HG03558 (cell line): Measurements from ENCODE around the gene LDB2.
"Not testable (repeated sequence)": the region's sequence is repeated elsewhere in the genome, so short reads cannot be mapped to it uniquely, and the experiment has no call there.

Source experiments
- ATAC-seq: cut with Tn5 transposase; IDR thresholded peaks from one replicate; pipeline ENCODE4 v1.9.1; 2021; ENCODE audit warnings: moderate number of reproducible peaks; ENCODE audit not compliant: unreplicated experiment; ENCODE audit errors: extremely low read depth

Gene LDB2

DNA sequence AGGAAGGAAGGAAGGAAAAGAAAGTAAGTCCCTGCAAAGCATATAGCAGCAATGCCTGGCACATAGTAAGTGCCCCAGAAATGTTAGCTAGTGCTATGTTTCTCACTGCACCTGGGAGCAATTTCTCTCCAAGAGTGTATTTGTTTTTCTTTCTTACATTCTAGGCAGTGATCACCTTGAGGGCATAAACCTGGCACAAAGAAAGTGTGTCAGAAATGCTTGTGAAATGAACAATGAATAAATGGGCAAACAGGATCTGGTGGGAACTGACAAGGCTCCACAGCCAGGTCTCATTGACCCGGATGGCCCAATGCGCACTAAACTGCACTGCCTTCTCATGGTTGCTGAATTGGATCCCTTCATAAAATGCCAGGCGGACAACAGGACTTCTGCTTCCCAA lies 316.4 kb downstream of the LDB2 start:
- ATAC-seq: no peak

- no peak for ATAC-seq
Observed at GRCh38 chr4:16581117-16581516, 317.3 kb downstream of the LDB2 start.

GRCh38 chr4:16580514-16580913 lies 317.9 kb downstream of the LDB2 start:
- no peak for ATAC-seq

DNA sequence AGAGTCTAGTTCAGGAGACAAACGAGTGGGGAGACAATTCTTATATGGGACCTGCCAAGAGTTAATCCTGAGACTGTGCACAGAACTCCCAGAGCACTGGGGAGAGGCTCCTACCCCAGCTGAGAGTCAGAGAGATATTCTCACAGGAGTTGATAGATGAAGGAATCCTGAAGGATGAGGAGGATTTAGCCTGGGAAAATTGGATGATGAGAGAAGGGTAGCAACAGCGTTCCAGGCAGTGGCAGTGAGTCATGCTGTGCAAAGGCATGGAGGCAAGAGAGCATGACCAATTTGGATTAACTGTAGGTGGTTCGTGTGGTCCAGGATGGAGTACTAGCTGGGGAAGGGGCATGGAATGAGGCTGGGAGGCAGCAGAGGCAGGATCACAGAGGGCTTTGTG lies 318.6 kb downstream of the LDB2 start:
- no peak for ATAC-seq

DNA sequence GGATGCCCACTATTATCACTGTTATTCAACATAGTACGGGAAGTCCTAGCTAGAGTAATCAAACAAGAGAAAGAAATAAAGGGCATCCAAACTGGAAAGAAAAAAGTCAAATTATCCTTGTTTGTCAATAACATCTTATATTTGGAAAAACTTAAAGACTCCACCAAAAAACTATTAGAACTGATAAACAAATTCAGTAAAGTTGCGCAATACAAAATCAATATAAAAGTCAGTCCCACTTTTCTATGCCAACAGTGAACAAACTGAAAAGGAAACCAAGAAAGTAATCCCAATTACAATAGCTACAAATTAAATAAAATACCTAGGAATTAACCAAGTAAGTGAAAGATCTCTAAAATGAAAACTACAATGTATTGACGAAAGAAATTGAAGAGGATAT lies 321.3 kb downstream of the LDB2 start:
- ATAC-seq: no peak

DNA sequence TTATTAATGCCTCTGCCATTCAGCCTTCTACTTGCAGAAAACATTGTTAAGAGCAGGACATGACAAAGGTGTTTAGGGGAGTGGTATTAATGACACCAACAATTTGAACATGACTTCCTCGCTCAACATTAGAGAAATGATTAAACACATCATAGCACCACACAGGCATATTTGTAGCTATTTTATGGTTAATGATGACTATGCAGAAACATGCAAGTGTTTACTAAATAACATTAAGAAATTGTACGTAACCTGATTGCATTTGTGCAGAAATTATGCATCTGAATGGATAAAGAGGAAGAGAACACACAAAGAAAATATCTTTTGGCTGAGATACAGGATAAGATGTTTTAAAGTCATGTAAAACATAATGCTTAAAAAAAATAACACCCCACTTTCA lies 323.5 kb downstream of the LDB2 start:
- ATAC-seq: no peak

- no peak for ATAC-seq
Observed at GRCh38 chr4:16573739-16574138, 324.7 kb downstream of the LDB2 start.

- ATAC-seq: no peak
Observed at GRCh38 chr4:16573206-16573605, 325.2 kb downstream of the LDB2 start.

GRCh38 chr4:16572631-16573030 lies 325.8 kb downstream of the LDB2 start:
- no peak for ATAC-seq

- ATAC-seq: no peak
Observed at GRCh38 chr4:16572161-16572560, 326.3 kb downstream of the LDB2 start.

DNA sequence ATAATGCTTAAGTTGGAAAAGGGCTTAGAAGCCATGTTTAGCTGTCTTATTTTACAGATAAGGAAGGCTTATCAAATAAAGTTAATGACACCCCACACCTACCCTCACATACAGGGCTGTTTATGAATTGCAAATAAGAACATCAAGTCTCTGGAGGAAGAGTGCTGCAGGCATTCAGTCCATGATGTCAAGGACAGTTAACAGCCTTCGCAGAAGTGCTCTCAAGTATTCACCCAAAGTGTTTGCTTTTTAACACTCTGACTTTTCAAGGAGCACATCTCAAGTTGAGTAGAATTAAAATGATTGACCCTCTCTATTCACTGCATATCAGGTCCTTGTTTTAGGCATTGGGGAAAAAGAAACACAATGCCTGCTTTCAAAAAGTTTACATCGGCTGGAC lies 328.7 kb downstream of the LDB2 start:
- ATAC-seq: no peak

GRCh38 chr4:16557316-16557715 lies 341.1 kb downstream of the LDB2 start:
- ATAC-seq: not testable (repeated sequence)

DNA sequence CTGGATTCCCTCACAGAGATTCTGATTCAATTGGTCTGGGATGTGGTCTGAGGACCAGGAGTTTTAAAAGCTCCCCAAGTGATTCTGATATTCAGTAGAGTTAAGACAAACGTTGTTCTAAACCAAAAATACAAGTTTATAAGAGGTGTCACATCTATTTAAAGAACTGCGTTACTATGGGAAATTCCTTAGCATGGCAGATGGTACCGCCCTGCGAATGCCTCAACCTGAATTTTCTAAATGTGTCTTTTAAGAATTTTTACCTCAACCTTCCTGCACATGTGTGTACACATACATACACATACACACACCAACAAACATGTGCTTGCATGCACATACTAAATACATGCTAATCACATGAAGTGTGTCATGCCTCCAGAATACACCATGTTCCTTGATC lies 343.3 kb downstream of the LDB2 start:
- no peak for ATAC-seq

DNA sequence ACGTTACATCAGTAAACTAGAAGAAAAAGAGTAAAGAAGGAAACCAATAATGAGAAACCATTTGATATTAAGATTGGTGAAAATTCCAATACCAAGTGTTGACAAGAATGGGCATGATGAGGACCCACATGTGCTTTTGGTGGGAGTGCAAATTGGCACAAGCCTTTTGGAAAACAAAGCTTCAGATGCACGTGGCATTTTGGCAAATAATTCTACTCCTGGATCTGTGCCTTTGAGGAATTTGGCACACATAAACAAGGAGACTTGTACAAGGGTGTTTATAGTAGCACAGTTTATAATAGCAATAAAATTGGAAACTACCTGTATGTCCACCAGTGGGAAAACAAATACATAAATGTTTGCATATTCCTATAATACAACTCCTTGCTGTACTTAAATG lies 347.9 kb downstream of the LDB2 start:
- no peak for ATAC-seq

GRCh38 chr4:16545656-16546055 lies 352.8 kb downstream of the LDB2 start:
- ATAC-seq: no peak

DNA sequence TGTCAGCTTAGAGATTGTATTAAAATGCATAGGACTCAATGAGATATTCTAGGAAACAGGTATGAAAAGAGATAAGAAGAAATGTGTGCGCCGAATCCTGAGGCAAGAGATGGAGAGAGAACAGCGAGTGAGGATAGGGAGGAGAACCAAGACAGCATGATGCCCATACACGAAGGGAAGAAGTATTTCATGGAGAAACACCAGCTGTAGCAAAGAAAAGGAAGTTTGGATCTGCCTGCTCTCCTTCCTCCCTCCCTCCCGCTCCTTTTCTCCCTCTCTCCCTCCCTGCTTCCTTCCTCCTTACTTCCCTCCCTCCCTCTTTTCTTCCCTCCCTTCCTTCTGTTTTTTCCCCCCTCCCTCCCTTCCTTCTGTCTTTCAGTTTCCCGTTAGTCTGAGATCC lies 353.6 kb downstream of the LDB2 start:
- ATAC-seq: no peak

DNA sequence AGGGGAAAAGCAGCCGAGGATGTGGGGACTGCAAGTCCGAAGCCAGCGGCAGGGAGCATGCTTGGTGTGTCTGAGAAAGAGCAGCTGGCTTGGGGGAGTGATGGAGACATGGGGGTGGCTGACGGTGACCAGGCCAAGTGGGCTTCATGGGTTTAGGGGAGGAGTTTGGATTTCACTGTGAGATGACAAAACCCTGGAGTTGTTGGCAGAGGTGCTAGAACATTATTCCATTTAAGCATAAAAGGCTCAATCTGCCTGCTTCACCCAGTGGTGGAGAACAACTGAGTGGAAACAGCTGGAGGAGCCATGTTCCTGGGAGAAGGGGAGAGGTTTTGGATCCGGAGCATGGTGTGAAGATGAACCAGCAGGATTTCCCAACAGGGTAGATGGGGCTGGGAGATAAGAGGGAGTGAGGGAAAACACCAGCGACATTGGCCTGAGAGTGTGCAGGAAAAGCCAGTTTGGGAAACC lies 354.2 kb downstream of the LDB2 start:
- ATAC-seq: no peak

GRCh38 chr4:16537926-16538325 lies 360.5 kb downstream of the LDB2 start:
- ATAC-seq: no peak

DNA sequence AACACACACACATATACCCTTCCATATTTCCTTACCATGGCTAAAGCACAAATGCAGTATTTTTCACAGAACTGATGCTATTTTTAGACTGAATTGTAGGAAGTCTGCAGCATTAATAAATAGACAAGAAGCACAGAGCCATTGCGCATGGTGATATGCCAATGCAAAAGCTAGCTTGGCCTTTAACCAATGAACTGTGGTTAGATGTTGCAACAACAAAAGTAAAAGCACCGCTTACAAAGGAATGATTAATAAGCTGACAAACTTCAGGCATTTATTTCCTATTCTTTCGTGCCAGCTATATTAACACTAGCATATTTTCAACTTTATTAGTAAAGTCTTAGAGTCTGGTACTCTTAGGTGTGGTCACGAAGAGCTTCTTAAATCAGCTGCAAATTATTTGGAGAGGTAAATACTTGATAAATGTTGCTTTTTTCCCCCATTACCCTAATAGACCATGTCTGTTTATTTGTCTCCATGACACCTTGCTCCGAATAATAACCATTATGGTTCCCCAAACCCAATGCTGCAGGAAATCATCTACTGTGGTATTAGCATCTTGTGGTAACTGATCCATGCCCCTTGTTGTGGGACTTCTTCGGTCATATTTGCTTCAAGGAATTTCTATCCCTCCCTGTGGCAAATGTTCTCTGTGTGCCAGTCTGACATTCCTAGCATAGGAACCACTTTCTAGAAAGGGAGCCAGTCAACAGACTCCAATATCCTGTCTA lies 366.0 kb downstream of the LDB2 start:
- no peak for ATAC-seq

- ATAC-seq: no peak
Observed at GRCh38 chr4:16530688-16531635, 367.5 kb downstream of the LDB2 start.

GRCh38 chr4:16524911-16525554 lies 373.4 kb downstream of the LDB2 start:
- ATAC-seq: no peak
